Mesendoderm (in vitro differentiated cells): ENCODE measurements around the gene PRDM1.

Experiments
- DNase-seq: peaks from one replicate; pipeline ENCODE4 v3.0.0; 2013
- H2AK5ac ChIP-seq: 2 replicates; pipeline ENCODE4 v1.6.1; 2013; ENCODE audit warnings: low read length, inconsistent platforms
- H2BK120ac ChIP-seq: 2 replicates; pipeline ENCODE4 v1.6.1; 2013; ENCODE audit warnings: low read depth, mild to moderate bottlenecking, low read length, moderate library complexity, mixed read lengths
- H2BK15ac ChIP-seq: replicated peaks from 2 replicates; pipeline ENCODE4 v1.6.1; 2013; ENCODE audit warnings: low read depth, mild to moderate bottlenecking, moderate library complexity
- H2BK5ac ChIP-seq: 2 replicates; pipeline ENCODE4 v1.6.1; 2013; ENCODE audit warnings: low read length, inconsistent platforms
- H3K18ac ChIP-seq: 2 replicates; pipeline ENCODE4 v1.6.1; 2013; ENCODE audit warnings: mild to moderate bottlenecking, low read length, mixed read lengths
- H3K23ac ChIP-seq: one replicate; pipeline ENCODE4 v1.6.1; 2013; ENCODE audit warnings: low read length
- H3K27ac ChIP-seq: 2 replicates; pipeline ENCODE4 v1.5.1; 2013; ENCODE audit warnings: low read depth, mild to moderate bottlenecking, inconsistent platforms, low read length, moderate library complexity
- H3K27me3 ChIP-seq: 2 replicates; pipeline ENCODE4 v1.6.1; 2013; ENCODE audit warnings: low read length, control low read depth, mild to moderate bottlenecking, inconsistent platforms; ENCODE audit not compliant: insufficient read depth, poor library complexity
- H3K36me3 ChIP-seq: 2 replicates; pipeline ENCODE4 v1.6.1; 2013; ENCODE audit warnings: low read length, inconsistent platforms; ENCODE audit not compliant: control insufficient read depth, insufficient read depth
- H3K4ac ChIP-seq: one replicate; pipeline ENCODE4 v1.6.1; 2013; ENCODE audit warnings: low read depth, mild to moderate bottlenecking, low read length, moderate library complexity
- H3K4me1 ChIP-seq: 2 replicates; pipeline ENCODE4 v1.6.1; 2013; ENCODE audit warnings: low read depth, low read length, inconsistent platforms; ENCODE audit not compliant: control insufficient read depth
- H3K4me2 ChIP-seq: 2 replicates; pipeline ENCODE4 v1.6.1; 2013; ENCODE audit warnings: low read length
- H3K4me3 ChIP-seq: 2 replicates; pipeline ENCODE4 v1.5.1; 2013; ENCODE audit warnings: mild to moderate bottlenecking, low read length
- H3K56ac ChIP-seq: one replicate; pipeline ENCODE4 v1.6.1; 2013; ENCODE audit warnings: low read length
- H3K79me1 ChIP-seq: 2 replicates; pipeline ENCODE4 v1.6.1; 2013; ENCODE audit warnings: low read length, inconsistent platforms
- H3K79me2 ChIP-seq: 2 replicates; pipeline ENCODE4 v1.6.1; 2013; ENCODE audit warnings: mild to moderate bottlenecking, low read length; ENCODE audit not compliant: control insufficient read depth, insufficient read depth
- H3K9ac ChIP-seq: 2 replicates; pipeline ENCODE4 v1.6.1; 2013; ENCODE audit warnings: low read length, inconsistent platforms
- H4K5ac ChIP-seq: one replicate; pipeline ENCODE4 v1.6.1; 2013; ENCODE audit warnings: low read length
- H4K8ac ChIP-seq: one replicate; pipeline ENCODE4 v1.6.1; 2013; ENCODE audit warnings: low read depth, mild to moderate bottlenecking, control low read depth, low read length, moderate library complexity
- WGBS: extraction: QIAGEN DNeasy Blood & Tissue Kit; methylation state at CpG from one replicate; pipeline ENCODE4 v1.1.7; 2013; ENCODE audit warnings: low lambda C conversion rate, missing lambda C conversion rate; ENCODE audit not compliant: insufficient coverage; ENCODE audit errors: extremely low coverage; 5-methylcytosine and 5-hydroxymethylcytosine counted together

Gene PRDM1

GRCh38 chr6:106090001-106090400, 3.9 kb downstream of the PRDM1 start:
- no peaks in the 10 kb centered on the region for H3K27me3 ChIP-seq
- peak overlapping the region; percentile 22 for H3K9ac ChIP-seq
- H4K5ac ChIP-seq = no peak overlapping the region
- H2BK5ac ChIP-seq = no peak overlapping the region
- H2BK15ac ChIP-seq = no peak overlapping the region
- no peak overlapping the region for H3K56ac ChIP-seq
- no peak overlapping the region for H2AK5ac ChIP-seq
- H3K79me2 ChIP-seq = peaks cover 19% of the 10 kb centered on the region
- H3K27ac ChIP-seq = no peak overlapping the region
- no peak overlapping the region for H2BK120ac ChIP-seq
- WGBS = no CpG with 5 or more reads among the region's 4 CpGs
- H4K8ac ChIP-seq = no peak overlapping the region
- no peaks in the 10 kb centered on the region for H3K36me3 ChIP-seq
- DNase-seq = no peak
- H3K4me3 ChIP-seq = no peak overlapping the region
- no peak overlapping the region for H3K23ac ChIP-seq
- no peak overlapping the region for H3K4me2 ChIP-seq
- H3K18ac ChIP-seq = no peak overlapping the region
- no peaks in the 10 kb centered on the region for H3K79me1 ChIP-seq
- peaks cover 5% of the 10 kb centered on the region for H3K4me1 ChIP-seq
- H3K4ac ChIP-seq = no peak overlapping the region

GRCh38 chr6:106092279-106092678, 6.1 kb downstream of the PRDM1 start:
- H3K79me1 ChIP-seq = no peaks in the 10 kb centered on the region
- H3K18ac ChIP-seq = no peak overlapping the region
- DNase-seq = no peak
- H3K56ac ChIP-seq = no peak overlapping the region
- no peak overlapping the region for H2BK120ac ChIP-seq
- H3K27me3 ChIP-seq = no peaks in the 10 kb centered on the region
- no peak overlapping the region for H4K8ac ChIP-seq
- peaks cover 16% of the 10 kb centered on the region for H3K79me2 ChIP-seq
- no peak overlapping the region for H3K27ac ChIP-seq
- H3K36me3 ChIP-seq = no peaks in the 10 kb centered on the region
- no peak overlapping the region for H3K4me2 ChIP-seq
- no peak overlapping the region for H3K4me3 ChIP-seq
- H2AK5ac ChIP-seq = no peak overlapping the region
- no peak overlapping the region for H3K9ac ChIP-seq
- no CpG with 5 or more reads among the region's 5 CpGs for WGBS
- no peak overlapping the region for H3K4ac ChIP-seq
- H2BK15ac ChIP-seq = no peak overlapping the region
- H3K23ac ChIP-seq = no peak overlapping the region
- H4K5ac ChIP-seq = no peak overlapping the region
- no peaks in the 10 kb centered on the region for H3K4me1 ChIP-seq
- no peak overlapping the region for H2BK5ac ChIP-seq

DNA sequence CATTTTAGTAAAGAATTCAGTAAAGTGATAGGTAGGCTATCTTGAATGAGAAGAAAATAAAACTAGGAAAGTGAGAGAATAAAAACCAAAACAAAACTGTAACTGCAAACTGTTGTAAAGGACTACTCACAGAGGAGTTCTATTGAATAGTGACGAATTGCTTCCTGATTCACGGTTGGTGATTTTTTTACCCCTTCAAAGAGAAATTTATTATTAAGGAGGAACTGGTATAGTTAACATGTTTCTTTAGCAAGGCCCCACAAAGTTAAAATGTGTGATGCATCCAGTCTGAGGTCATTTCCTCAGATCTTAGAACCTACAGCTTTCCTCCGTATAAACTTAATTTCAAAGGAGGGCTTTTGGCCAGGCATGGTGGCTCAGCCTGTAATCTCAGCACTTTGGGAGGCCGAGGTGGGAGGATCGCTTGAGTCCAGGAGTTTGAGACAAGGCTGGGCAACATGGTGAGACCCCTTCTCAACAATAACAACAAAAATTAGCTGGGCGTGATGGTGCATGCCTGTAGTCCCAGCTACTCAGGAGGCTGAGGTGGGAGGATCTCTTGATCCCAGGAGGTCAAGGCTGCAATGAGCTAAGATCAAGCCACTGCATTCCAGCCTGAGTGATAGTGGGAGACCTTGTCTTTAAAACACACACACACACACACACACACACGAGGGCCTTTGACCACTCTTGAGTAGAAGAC, 8.3 kb downstream of the PRDM1 start:
- Histone ChIP-seq H3K4ac (no peak overlapping the region), H3K4me3 (no peak overlapping the region), H3K27me3 (no peaks in the 10 kb centered on the region), H3K79me2 (peaks cover 5% of the 10 kb centered on the region), H2BK5ac (no peak overlapping the region), H3K4me1 (peaks cover 11% of the 10 kb centered on the region), H2BK15ac (no peak overlapping the region), H4K5ac (no peak overlapping the region), H3K23ac (no peak overlapping the region), H3K79me1 (no peaks in the 10 kb centered on the region), H3K36me3 (no peaks in the 10 kb centered on the region), H3K4me2 (no peak overlapping the region), H2BK120ac (no peak overlapping the region), H2AK5ac (no peak overlapping the region), H4K8ac (no peak overlapping the region), H3K18ac (no peak overlapping the region), H3K27ac (no peak overlapping the region), H3K56ac (no peak overlapping the region), H3K9ac (no peak overlapping the region)
- WGBS = no CpG with 5 or more reads among the region's 7 CpGs
- DNase-seq = no peak

- Histone ChIP-seq H2BK15ac (no peak overlapping the region), H3K4ac (no peak overlapping the region), H3K18ac (no peak overlapping the region), H2BK5ac (no peak overlapping the region), H3K36me3 (no peaks in the 10 kb centered on the region), H3K4me2 (no peak overlapping the region), H3K23ac (no peak overlapping the region), H2AK5ac (no peak overlapping the region), H3K27me3 (no peaks in the 10 kb centered on the region), H4K8ac (no peak overlapping the region), H3K9ac (no peak overlapping the region), H3K56ac (no peak overlapping the region), H2BK120ac (no peak overlapping the region), H3K4me1 (peaks cover 11% of the 10 kb centered on the region), H3K79me2 (peaks cover 5% of the 10 kb centered on the region), H3K27ac (no peak overlapping the region), H3K79me1 (no peaks in the 10 kb centered on the region), H4K5ac (no peak overlapping the region), H3K4me3 (no peak overlapping the region)
- no CpG with 5 or more reads among the region's 2 CpGs for WGBS
- DNase-seq = no peak
These were observed 8.8 kb downstream of the PRDM1 start for GRCh38 chr6:106094964-106095335.

DNA sequence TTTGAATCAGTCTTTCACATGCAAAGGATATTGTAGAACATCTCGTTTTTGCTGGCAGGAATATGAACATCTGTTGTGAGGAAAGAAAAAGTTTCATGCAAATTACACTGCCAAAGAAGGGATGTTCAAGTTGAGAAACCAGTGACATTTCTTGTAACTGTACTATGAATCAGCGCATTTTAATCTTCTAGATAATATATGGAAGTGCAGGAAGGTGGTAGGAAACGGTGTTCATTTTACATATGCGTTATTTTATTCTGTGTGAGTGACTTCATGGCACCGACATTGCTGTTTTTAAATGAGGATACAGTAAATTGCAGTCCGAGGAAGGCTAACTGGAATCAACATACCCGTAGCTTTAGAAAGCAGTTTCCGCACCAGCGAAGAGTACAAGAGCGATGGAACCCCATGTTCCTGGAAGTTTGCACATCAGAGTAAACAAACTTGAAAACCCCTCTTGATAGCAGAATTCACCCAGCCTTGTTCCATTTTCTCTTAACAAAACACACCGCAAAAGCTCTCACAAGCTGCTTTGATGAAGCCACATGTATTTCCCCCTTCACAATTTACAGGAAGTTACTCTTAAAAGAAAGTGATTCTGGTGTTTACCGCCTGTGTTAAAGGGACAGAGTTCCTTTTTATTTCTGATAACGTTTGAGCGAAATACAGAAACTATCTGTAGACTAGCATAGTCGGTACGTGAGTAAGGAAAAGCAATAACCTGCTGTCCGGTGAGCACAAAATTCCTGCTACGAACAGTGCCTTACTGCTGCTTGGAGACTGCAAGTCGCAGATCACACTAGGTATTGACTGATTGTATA, 11.5 kb downstream of the PRDM1 start:
- H3K4me2 ChIP-seq = peak overlapping the region; percentile 11
- H3K56ac ChIP-seq = peak overlapping the region; percentile 75
- H3K27me3 ChIP-seq = no peaks in the 10 kb centered on the region
- no peak overlapping the region for H4K5ac ChIP-seq
- peak overlapping the region; percentile 47 for H3K9ac ChIP-seq
- no peak overlapping the region for H2AK5ac ChIP-seq
- no peak overlapping the region for H2BK5ac ChIP-seq
- peaks cover 14% of the 10 kb centered on the region for H3K4me1 ChIP-seq
- peak overlapping the region; percentile 8 for H3K4me3 ChIP-seq
- H3K36me3 ChIP-seq = no peaks in the 10 kb centered on the region
- no peak overlapping the region for H3K27ac ChIP-seq
- H3K23ac ChIP-seq = no peak overlapping the region
- H3K79me2 ChIP-seq = no peaks in the 10 kb centered on the region
- H4K8ac ChIP-seq = no peak overlapping the region
- H3K18ac ChIP-seq = peak overlapping the region; percentile 86
- H3K4ac ChIP-seq = peak overlapping the region; percentile 79
- WGBS = no CpG with 5 or more reads among the region's 19 CpGs
- H2BK15ac ChIP-seq = no peak overlapping the region
- no peaks in the 10 kb centered on the region for H3K79me1 ChIP-seq
- H2BK120ac ChIP-seq = peak overlapping the region; percentile 84
- DNase-seq = peak; percentile 28
